AG10803 (cell line): ENCODE results near the gene ADAM17.

Experiments
- DNase-seq: peaks from one replicate; pipeline ENCODE4 v3.0.0; 2010; ENCODE audit warnings: low read depth
- H3K4me3 ChIP-seq: 2 replicates; pipeline ENCODE4 v1.5.1; 2011; ENCODE audit warnings: mild to moderate bottlenecking, low read length, control low read depth
- CTCF ChIP-seq: conservative IDR thresholded peaks from 2 replicates; pipeline ENCODE4 v1.5.1; 2011; ENCODE audit warnings: mild to moderate bottlenecking, low read length, control low read depth, inconsistent platforms

The ADAM17 gene

GRCh38 chr2:9535177-9535576, 20.5 kb downstream of the ADAM17 start:
- no peak for TF ChIP-seq CTCF
- H3K4me3 ChIP-seq = no peak overlapping the region
- DNase-seq = no peak

- TF ChIP-seq CTCF = no peak
- DNase-seq = no peak
These were observed 22.0 kb downstream of the ADAM17 start for GRCh38 chr2:9533663-9534062.

GRCh38 chr2:9532421-9532820, 23.2 kb downstream of the ADAM17 start:
- no peak overlapping the region for H3K4me3 ChIP-seq
- DNase-seq = no peak
- no peak for TF ChIP-seq CTCF

More at GRCh38 chr2:9533663-9534062, 22.0 kb downstream of the ADAM17 start:
- H3K4me3 ChIP-seq = no peak overlapping the region

- TF ChIP-seq CTCF = no peak
- DNase-seq = no peak
- H3K4me3 ChIP-seq = no peak overlapping the region
These were observed 27.4 kb downstream of the ADAM17 start for GRCh38 chr2:9527995-9528787.

GRCh38 chr2:9525266-9525665, 30.4 kb downstream of the ADAM17 start:
- no peak for TF ChIP-seq CTCF
- H3K4me3 ChIP-seq = no peak overlapping the region
- DNase-seq = no peak

GRCh38 chr2:9524291-9524690, 31.3 kb downstream of the ADAM17 start:
- H3K4me3 ChIP-seq = no peak overlapping the region
- DNase-seq = no peak
- no peak for TF ChIP-seq CTCF

- H3K4me3 ChIP-seq = no peak overlapping the region
- no peak for TF ChIP-seq CTCF
- DNase-seq = no peak
These were observed 36.4 kb downstream of the ADAM17 start for GRCh38 chr2:9519250-9519649.
